ENCODE data around the gene ACTN4. TPM values are rescaled to one million over a fixed set of nuclear protein-coding genes. Genes with fewer than 3 reads are reported as not detected.

The ACTN4 gene
- total and polyA plus RNA-seq, 10 of the 15 experiments (the other 5 are each of a cell fraction or from before 2014, with no cell fraction given): 2.4 to 293 (median 72.5) TPM

DNA sequence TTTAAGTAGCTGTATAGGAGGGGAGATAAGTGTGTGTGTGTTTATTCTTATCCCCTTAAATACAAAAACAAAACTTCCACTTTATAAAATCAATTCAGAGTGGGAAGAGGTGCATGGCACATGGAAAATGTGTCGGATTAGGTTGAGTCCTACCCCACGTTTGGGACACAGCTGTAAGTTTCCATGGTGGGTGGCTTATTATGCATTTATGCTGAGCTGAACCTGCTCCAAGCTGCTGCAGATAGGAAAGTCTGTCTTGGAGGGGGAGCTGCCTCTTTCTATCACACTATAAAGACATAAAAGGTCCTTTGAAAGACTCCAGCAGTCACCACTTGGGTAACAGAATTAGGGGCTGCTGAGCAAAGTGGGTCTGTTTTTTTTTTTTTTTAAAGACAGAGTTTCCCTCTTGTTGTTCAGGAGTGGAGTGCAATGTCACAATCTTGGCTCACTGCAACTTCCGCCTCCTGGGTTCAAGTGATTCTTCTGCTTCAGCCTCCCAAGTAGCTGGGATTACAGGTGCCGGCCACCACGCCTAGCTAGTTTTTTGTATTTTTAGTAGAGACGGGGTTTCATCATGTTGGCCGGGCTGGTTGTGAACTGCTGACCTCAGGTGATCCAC is 15.2 kb downstream of the ACTN4 start:
- FAIRE-seq: no peak
- Histone ChIP-seq H3K79me2 (ENCODE audit: control insufficient read depth, insufficient read depth, low read length) (peaks cover 81% of the 10 kb centered on the region), H3K4me3 (no peak overlapping the region), H3K4me1 (ENCODE audit: control insufficient read depth, insufficient read depth, low read length) (peaks cover 38% of the 10 kb centered on the region), H3K9me3 (replicated peaks; ENCODE audit: control insufficient read depth, insufficient read depth, low read length) (no peaks in the 10 kb centered on the region), H2AFZ (ENCODE audit: control insufficient read depth, low read depth, low read length) (no peak overlapping the region), H4K20me1 (ENCODE audit: control insufficient read depth, insufficient read depth) (no peaks in the 10 kb centered on the region; the same call in 1 of the 2 replicates), H3K36me3 (ENCODE audit: control insufficient read depth in 2 of 2, insufficient read depth in 2 of 2, low read length in 1 of 2) (peaks cover 5 to 10% of the 10 kb centered on the region in 2 experiments; a peak in 2 of 4 replicates), H3K27me3 (replicated peaks in 1 of 2; ENCODE audit: control insufficient read depth in 2 of 2, insufficient read depth in 2 of 2, low read length in 1 of 2) (no peaks in the 10 kb centered on the region), H3K9ac (ENCODE audit: control insufficient read depth, insufficient read depth, low read length) (no peak overlapping the region), H3K4me2 (ENCODE audit: control insufficient read depth, insufficient read depth) (no peak overlapping the region), H3K27ac (ENCODE audit: control insufficient read depth, insufficient read depth) (no peak overlapping the region)
- no TSS peak for BruUV-seq (replicated peaks)
- TF ChIP-seq, protein P1, sequence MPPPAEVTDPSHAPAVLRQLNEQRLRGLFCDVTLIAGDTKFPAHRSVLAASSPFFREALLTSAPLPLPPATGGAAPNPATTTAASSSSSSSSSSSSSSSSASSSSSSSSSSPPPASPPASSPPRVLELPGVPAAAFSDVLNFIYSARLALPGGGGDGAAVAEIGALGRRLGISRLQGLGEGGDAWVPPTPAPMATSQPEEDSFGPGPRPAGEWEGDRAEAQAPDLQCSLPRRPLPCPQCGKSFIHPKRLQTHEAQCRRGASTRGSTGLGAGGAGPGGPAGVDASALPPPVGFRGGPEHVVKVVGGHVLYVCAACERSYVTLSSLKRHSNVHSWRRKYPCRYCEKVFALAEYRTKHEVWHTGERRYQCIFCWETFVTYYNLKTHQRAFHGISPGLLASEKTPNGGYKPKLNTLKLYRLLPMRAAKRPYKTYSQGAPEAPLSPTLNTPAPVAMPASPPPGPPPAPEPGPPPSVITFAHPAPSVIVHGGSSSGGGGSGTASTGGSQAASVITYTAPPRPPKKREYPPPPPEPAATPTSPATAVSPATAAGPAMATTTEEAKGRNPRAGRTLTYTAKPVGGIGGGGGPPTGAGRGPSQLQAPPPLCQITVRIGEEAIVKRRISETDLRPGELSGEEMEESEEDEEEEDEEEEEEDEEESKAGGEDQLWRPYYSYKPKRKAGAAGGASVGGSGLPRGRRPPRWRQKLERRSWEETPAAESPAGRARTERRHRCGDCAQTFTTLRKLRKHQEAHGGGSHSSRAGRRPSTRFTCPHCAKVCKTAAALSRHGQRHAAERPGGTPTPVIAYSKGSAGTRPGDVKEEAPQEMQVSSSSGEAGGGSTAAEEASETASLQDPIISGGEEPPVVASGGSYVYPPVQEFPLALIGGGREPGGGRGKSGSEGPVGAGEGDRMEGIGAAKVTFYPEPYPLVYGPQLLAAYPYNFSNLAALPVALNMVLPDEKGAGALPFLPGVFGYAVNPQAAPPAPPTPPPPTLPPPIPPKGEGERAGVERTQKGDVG (CRISPR knock-in tag; IDR thresholded peaks at IDR 0.05): no peak
- TF ChIP-seq CREB1 (IDR thresholded peaks at IDR 0.05; ENCODE audit: low read depth) (no peak), SPI1 (IDR thresholded peaks at IDR 0.05; ENCODE audit: borderline replicate concordance, insufficient read depth, low read depth, low read length) (no peak), PML (IDR thresholded peaks at IDR 0.05; ENCODE audit: low read length) (no peak), PAX8 (IDR thresholded peaks at IDR 0.05) (no peak), HDAC2 (IDR thresholded peaks at IDR 0.05) (no peak), SUZ12 (IDR thresholded peaks at IDR 0.05; ENCODE audit: unreplicated experiment) (no peak), NFIC (IDR thresholded peaks at IDR 0.05; ENCODE audit: low read depth, low read length) (no peak)
- TF ChIP-seq, protein P2, sequence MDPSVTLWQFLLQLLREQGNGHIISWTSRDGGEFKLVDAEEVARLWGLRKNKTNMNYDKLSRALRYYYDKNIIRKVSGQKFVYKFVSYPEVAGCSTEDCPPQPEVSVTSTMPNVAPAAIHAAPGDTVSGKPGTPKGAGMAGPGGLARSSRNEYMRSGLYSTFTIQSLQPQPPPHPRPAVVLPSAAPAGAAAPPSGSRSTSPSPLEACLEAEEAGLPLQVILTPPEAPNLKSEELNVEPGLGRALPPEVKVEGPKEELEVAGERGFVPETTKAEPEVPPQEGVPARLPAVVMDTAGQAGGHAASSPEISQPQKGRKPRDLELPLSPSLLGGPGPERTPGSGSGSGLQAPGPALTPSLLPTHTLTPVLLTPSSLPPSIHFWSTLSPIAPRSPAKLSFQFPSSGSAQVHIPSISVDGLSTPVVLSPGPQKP (IDR thresholded peaks at IDR 0.05; ENCODE audit: low read depth, low read length): no peak
- TF ChIP-seq, protein P3, sequence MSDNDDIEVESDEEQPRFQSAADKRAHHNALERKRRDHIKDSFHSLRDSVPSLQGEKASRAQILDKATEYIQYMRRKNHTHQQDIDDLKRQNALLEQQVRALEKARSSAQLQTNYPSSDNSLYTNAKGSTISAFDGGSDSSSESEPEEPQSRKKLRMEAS (IDR thresholded peaks at IDR 0.05; ENCODE audit: low read depth, low read length): no peak
- TF ChIP-seq, protein P4, sequence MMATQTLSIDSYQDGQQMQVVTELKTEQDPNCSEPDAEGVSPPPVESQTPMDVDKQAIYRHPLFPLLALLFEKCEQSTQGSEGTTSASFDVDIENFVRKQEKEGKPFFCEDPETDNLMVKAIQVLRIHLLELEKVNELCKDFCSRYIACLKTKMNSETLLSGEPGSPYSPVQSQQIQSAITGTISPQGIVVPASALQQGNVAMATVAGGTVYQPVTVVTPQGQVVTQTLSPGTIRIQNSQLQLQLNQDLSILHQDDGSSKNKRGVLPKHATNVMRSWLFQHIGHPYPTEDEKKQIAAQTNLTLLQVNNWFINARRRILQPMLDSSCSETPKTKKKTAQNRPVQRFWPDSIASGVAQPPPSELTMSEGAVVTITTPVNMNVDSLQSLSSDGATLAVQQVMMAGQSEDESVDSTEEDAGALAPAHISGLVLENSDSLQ (IDR thresholded peaks at IDR 0.05): no peak
- TF ChIP-seq, protein P5, sequence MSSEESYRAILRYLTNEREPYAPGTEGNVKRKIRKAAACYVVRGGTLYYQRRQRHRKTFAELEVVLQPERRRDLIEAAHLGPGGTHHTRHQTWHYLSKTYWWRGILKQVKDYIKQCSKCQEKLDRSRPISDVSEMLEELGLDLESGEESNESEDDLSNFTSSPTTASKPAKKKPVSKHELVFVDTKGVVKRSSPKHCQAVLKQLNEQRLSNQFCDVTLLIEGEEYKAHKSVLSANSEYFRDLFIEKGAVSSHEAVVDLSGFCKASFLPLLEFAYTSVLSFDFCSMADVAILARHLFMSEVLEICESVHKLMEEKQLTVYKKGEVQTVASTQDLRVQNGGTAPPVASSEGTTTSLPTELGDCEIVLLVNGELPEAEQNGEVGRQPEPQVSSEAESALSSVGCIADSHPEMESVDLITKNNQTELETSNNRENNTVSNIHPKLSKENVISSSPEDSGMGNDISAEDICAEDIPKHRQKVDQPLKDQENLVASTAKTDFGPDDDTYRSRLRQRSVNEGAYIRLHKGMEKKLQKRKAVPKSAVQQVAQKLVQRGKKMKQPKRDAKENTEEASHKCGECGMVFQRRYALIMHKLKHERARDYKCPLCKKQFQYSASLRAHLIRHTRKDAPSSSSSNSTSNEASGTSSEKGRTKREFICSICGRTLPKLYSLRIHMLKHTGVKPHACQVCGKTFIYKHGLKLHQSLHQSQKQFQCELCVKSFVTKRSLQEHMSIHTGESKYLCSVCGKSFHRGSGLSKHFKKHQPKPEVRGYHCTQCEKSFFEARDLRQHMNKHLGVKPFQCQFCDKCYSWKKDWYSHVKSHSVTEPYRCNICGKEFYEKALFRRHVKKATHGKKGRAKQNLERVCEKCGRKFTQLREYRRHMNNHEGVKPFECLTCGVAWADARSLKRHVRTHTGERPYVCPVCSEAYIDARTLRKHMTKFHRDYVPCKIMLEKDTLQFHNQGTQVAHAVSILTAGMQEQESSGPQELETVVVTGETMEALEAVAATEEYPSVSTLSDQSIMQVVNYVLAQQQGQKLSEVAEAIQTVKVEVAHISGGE (CRISPR knock-in tag; IDR thresholded peaks at IDR 0.05): no peak
- intact Hi-C loops (cut with micrococcal nuclease; ENCODE audit: unreplicated experiment) (no loop called here), in situ Hi-C loops (cut with MboI) (no loop called here)
- 85% methylated on average over 7 of the region's 7 CpGs for WGBS (ENCODE audit: insufficient coverage, insufficient replicate concordance, low lambda C conversion rate, missing lambda C conversion rate)
- CTCF ChIA-PET: interaction anchor here (1.0 to 1.9 kb wide), 2 partner anchors 26 to 28 kb away, joined by 4 read pairs; no protein-coding TSS in a partner anchor
- no peak for ATAC-seq
- RAD21 ChIA-PET (ENCODE audit: unreplicated experiment): interaction anchor here (1.1 kb wide), 1 partner anchor 15 kb away, joined by 5 read pairs; the partner anchor contains the start of gene ACTN4
- POLR2A ChIA-PET: interaction anchor here (0.5 to 0.7 kb wide), 3 partner anchors 20 to 238 kb away, joined by 4 read pairs; no protein-coding TSS in a partner anchor
- DNase-seq (ENCODE audit: low read depth, low spot score): no peak
- SMC1A ChIA-PET (ENCODE audit: uncharacterized antibody, unreplicated experiment): interaction anchor here (1.0 to 1.5 kb wide), 5 partner anchors 13 to 25 kb away, joined by 3 to 5 read pairs (median 4); partner anchors contain the start of gene ACTN4

All from GM12878 (cell line).